Heart left ventricle (tissue), 16 donors: ENCODE data around the gene EMID1. TPM values are rescaled to one million over a fixed set of nuclear protein-coding genes. Genes with fewer than 3 reads are reported as not detected.

Experiments
- ATAC-seq, 4 donors: fragments of 200-7000 bp; cut with Tn5 transposase; one replicate each; pipeline ENCODE4 v1.9.1; 2020 to 2022; ENCODE audit warnings: moderate library complexity in 4 of 4, mild to moderate bottlenecking in 3 of 4, moderate number of reproducible peaks in 1 of 4
- DNase-seq, 5 donors: peaks; one replicate each; pipeline ENCODE4 v3.0.0-alpha.2; 2020
- H3K27ac ChIP-seq, 12 donors: fragments of 200-600 bp; sonication (generic) in 4 of 12; one replicate each; pipeline versions ENCODE4 v1.5.0 to v1.8.0; 2016 to 2022; ENCODE audit warnings: mild to moderate bottlenecking in 2 of 12
- H3K27me3 ChIP-seq, 9 donors: fragments of 200-600 bp; sonication (generic) in 2 of 9; one replicate each; pipeline versions ENCODE4 v1.5.1 to v1.8.0; 2016 to 2022; ENCODE audit warnings: mild to moderate bottlenecking in 3 of 9
- H3K36me3 ChIP-seq, 9 donors: fragments of 200-600 bp; sonication (generic) in 2 of 9; one replicate each; pipeline versions ENCODE4 v1.5.0 to v1.8.0; 2018 to 2022; ENCODE audit warnings: mild to moderate bottlenecking in 2 of 9
- H3K4me1 ChIP-seq, 12 donors: fragments of 200-600 bp; sonication (generic) in 4 of 12; one replicate each; pipeline versions ENCODE4 v1.5.0 to v1.8.0; 2016 to 2022; ENCODE audit warnings: mild to moderate bottlenecking in 3 of 12
- H3K4me3 ChIP-seq, 12 donors: fragments of 200-600 bp; sonication (generic) in 4 of 12; one replicate each; pipeline versions ENCODE4 v1.5.0 to v1.8.0; 2017 to 2022; ENCODE audit warnings: mild to moderate bottlenecking in 9 of 12, moderate library complexity in 4 of 12
- H3K9me3 ChIP-seq, 12 donors: fragments of 200-600 bp; sonication (generic) in 4 of 12; one replicate each; pipeline versions ENCODE4 v1.5.0 to v1.8.0; 2016 to 2022; ENCODE audit warnings: mild to moderate bottlenecking in 1 of 12
- CTCF ChIP-seq, 12 donors: fragments of 200-600 bp; sonication (generic) in 4 of 12; IDR thresholded peaks; one replicate each; pipeline versions ENCODE4 v1.5.0 to v1.8.0; 2018 to 2022; ENCODE audit warnings: antibody characterized with exemption in 12 of 12, mild to moderate bottlenecking in 5 of 12
- POLR2A ChIP-seq, 2 donors: fragments of 450-650 bp; IDR thresholded peaks; one replicate each; pipeline ENCODE4 v1.6.1; 2017; ENCODE audit warnings: antibody characterized with exemption in 2 of 2, mild to moderate bottlenecking in 2 of 2, moderate library complexity in 2 of 2
- WGBS, 4 donors: extraction: QIAGEN DNeasy Blood & Tissue Kit in 2 of 4; methylation state at CpG; one replicate each; pipeline versions ENCODE4 v1.1.5 to v1.1.7; 2013 to 2018; 5-methylcytosine and 5-hydroxymethylcytosine counted together
- intact Hi-C, 10 donors: fragments of 100-400 bp; cut with DNase I; formaldehyde crosslinking; loops; one replicate each; pipeline versions ENCODE4 v1.11.1 to v1.14.2; 2022
- polyA plus RNA-seq, 2 donors: library from polyadenylated mRNA; stranded (reverse); fragments of 200-250 nt; gene quantifications; one replicate each; pipeline ENCODE4 v1.2.3, GENCODE V29; 2013
- total RNA-seq, 9 donors: library from RNA; depleted of rRNA in 2 of 9; stranded (reverse); fragments of >200 nt in 2 of 9; fragmentation: NEBNext Ultra II Directional in 3 of 9; extraction: Animal tissue kit (Norgen Biotek cat#: 25700) in 3 of 9; gene quantifications; one replicate each; pipeline versions ENCODE4 v1.1.0 to v1.2.4, GENCODE V29; 2016 to 2023
- donor health status: ischemic (EF 13 %, LVEDD 7.1; RV severe dilation, severe dysfunction).
- donor health status: healthy with polysubstance abuse.
- donor health status: DM: no; HTN: yes; CAD: no.
- donor health status: DM: no; HTN: no; CAD: no.
- donor health status: ischemic (EF 25% LVEDD 6.9; RV normal size, moderate dysfunction).
- donor health status: ischemic (EF 25% LVEDD 5.7; RV mildly dilated, moderate dysfunction).
- donor health status: healthy.
- donor health status: DM: yes; HTN: yes; CAD: no.
- donor health status: ischemic (EF 35%, LVEDD 5.7; RV mildly dilated, moderate dysfunction).
- donor health status: nonischemic (EF 11% LVEDD 7.7; RV severe dilation, severe dysfunction).
- donor health status: DM: yes; HTN: yes; CAD: no.
- donor health status: PGD.
- donor health status: ischemic (EF 29% LVEDD 5.4; RV normal size, mild dysfunction).
- donor health status: nonischemic (EF 23%, LVEDD 6.1; RV moderate dilation, normal function).

EMID1 gene
- total and polyA plus RNA-seq, 11 donors, result 0.16 to 1.5 (median 0.32) TPM; not detected in 2

- ATAC-seq (no peak), DNase-seq (no peak)
- Histone ChIP-seq H3K4me1 (no peaks in the 10 kb centered on the region), H3K9me3 (peaks cover 0 to 36% (median 21%) of the 10 kb centered on the region in 12 donors), H3K4me3 (no peak overlapping the region), H3K27me3 (no peaks in the 10 kb centered on the region), H3K36me3 (no peaks in the 10 kb centered on the region), H3K27ac (no peak overlapping the region)
- intact Hi-C loops, result no loop called here
- WGBS, 4 donors, result 81 to 87% (median 84%) methylated on average over 1 of the region's 1 CpG
- no peak for TF ChIP-seq CTCF (IDR thresholded peaks at IDR 0.05)
- TF ChIP-seq POLR2A (IDR thresholded peaks at IDR 0.05), result no peak
Observed at GRCh38 chr22:29175312-29175835, 30.3 kb upstream of the EMID1 start.

GRCh38 chr22:29183971-29184848, 21.5 kb upstream of the EMID1 start:
- no peaks in the 10 kb centered on the region for H3K4me1 ChIP-seq
- H3K9me3 ChIP-seq, result peaks cover 0 to 5% (median 0%) of the 10 kb centered on the region in 12 donors
- no peaks in the 10 kb centered on the region for H3K36me3 ChIP-seq
- no peak overlapping the region for H3K27ac ChIP-seq
- TF ChIP-seq CTCF (IDR thresholded peaks at IDR 0.05), result no peak
- TF ChIP-seq POLR2A (IDR thresholded peaks at IDR 0.05), result no peak
- no peak for DNase-seq
- ATAC-seq, result no peak
- H3K27me3 ChIP-seq, result no peaks in the 10 kb centered on the region
- H3K4me3 ChIP-seq, result no peak overlapping the region
- WGBS, 4 donors, result 89 to 95% (median 91%) methylated on average over 19 of the region's 19 CpGs
- intact Hi-C loops, result no loop called here

- WGBS, 4 donors, result 84 to 87% (median 86%) methylated on average over 12 of the region's 12 CpGs
- no peaks in the 10 kb centered on the region for H3K36me3 ChIP-seq
- no peak overlapping the region for H3K27ac ChIP-seq
- H3K27me3 ChIP-seq, result no peaks in the 10 kb centered on the region
- H3K9me3 ChIP-seq, result peaks cover 0 to 3% (median 0%) of the 10 kb centered on the region in 12 donors
- H3K4me3 ChIP-seq, result no peak overlapping the region
- TF ChIP-seq CTCF (IDR thresholded peaks at IDR 0.05) (no peak), POLR2A (IDR thresholded peaks at IDR 0.05) (no peak)
- ATAC-seq (no peak), DNase-seq (no peak)
- no peaks in the 10 kb centered on the region for H3K4me1 ChIP-seq
- intact Hi-C loops, result no loop called here
Observed at GRCh38 chr22:29184849-29185490, 20.7 kb upstream of the EMID1 start.

GRCh38 chr22:29186302-29186701, 19.4 kb upstream of the EMID1 start:
- Histone ChIP-seq H3K4me1 (no peaks in the 10 kb centered on the region), H3K4me3 (no peak overlapping the region), H3K27me3 (no peaks in the 10 kb centered on the region), H3K27ac (no peak overlapping the region), H3K9me3 (no peaks in the 10 kb centered on the region), H3K36me3 (no peaks in the 10 kb centered on the region)
- WGBS, 4 donors, result 94 to 96% (median 95%) methylated on average over 1 of the region's 1 CpG
- intact Hi-C loops, result no loop called here
- no peak for ATAC-seq
- no peak for DNase-seq
- TF ChIP-seq CTCF (IDR thresholded peaks at IDR 0.05), result no peak
- no peak for TF ChIP-seq POLR2A (IDR thresholded peaks at IDR 0.05)
